Sigmoid colon (tissue), 4 donors: Measurements from ENCODE around the gene CREB3L2.

Source experiments
- POLR2A ChIP-seq, 2 donors: fragments of 450-650 bp; IDR thresholded peaks; one replicate each; pipeline ENCODE4 v1.6.1; 2016; ENCODE audit warnings: antibody characterized with exemption in 2 of 2, mild to moderate bottlenecking in 2 of 2, moderate library complexity in 2 of 2
- POLR2AphosphoS5 ChIP-seq, 4 donors: sonication (generic); formaldehyde crosslinking; IDR thresholded peaks; one replicate each; pipeline ENCODE4 v1.6.1; 2017; ENCODE audit warnings: antibody characterized with exemption in 4 of 4

GRCh38 chr7:137974766-137975165 lies 27.1 kb downstream of the CREB3L2 start:
- TF ChIP-seq POLR2A (IDR thresholded peaks at IDR 0.05) (no peak), POLR2AphosphoS5 (IDR thresholded peaks at IDR 0.05) (no peak)
